ENCODE results near the gene LPCAT1.

DNA sequence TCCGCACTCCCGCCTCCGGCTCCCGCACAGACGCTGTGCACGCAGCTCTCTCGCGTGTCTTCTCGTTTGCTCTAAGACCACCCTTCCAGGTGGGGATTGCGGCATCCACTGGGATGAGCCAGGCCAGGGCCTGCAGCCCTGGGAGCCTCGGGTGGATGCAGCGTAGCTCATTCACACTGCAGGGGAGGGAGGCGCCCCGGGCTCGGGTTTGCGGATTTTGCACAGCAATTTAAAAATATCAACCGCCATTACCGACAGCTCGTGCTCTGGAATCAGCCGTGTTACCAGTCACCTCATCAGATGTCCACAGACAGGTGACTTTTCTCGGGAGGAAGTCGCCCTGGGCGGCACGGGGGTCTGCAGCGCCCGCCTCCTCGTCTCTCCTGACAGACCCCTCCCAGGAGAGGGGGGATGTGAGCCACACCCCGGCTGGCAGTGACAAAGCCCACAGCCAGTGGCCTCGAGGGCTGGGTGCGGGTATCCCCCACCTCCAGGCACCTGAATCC lies 57.7 kb downstream of the LPCAT1 start:
- TF ChIP-seq, protein P1, sequence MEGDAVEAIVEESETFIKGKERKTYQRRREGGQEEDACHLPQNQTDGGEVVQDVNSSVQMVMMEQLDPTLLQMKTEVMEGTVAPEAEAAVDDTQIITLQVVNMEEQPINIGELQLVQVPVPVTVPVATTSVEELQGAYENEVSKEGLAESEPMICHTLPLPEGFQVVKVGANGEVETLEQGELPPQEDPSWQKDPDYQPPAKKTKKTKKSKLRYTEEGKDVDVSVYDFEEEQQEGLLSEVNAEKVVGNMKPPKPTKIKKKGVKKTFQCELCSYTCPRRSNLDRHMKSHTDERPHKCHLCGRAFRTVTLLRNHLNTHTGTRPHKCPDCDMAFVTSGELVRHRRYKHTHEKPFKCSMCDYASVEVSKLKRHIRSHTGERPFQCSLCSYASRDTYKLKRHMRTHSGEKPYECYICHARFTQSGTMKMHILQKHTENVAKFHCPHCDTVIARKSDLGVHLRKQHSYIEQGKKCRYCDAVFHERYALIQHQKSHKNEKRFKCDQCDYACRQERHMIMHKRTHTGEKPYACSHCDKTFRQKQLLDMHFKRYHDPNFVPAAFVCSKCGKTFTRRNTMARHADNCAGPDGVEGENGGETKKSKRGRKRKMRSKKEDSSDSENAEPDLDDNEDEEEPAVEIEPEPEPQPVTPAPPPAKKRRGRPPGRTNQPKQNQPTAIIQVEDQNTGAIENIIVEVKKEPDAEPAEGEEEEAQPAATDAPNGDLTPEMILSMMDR (IDR thresholded peaks at IDR 0.05 in 2 of 3, conservative IDR thresholded peaks at IDR 0.05 in 1 of 3; ENCODE audit: borderline replicate concordance in 1 of 3, insufficient read depth in 1 of 3, low read depth in 2 of 3, low read length in 2 of 3): no peak
- TF ChIP-seq EZH2 (IDR thresholded peaks at IDR 0.05): no peak
- TF ChIP-seq POLR2A (IDR thresholded peaks at IDR 0.05; ENCODE audit: borderline replicate concordance, extremely low read depth, insufficient read depth, insufficient read length): no peak

All from HCT116 (cell line).